ENCODE measurements around the gene SMIM38. TPM values are rescaled to one million over a fixed set of nuclear protein-coding genes. Genes with fewer than 3 reads are reported as not detected.
A peak's percentile ranks its signal among the peaks of the same experiment; 100 is the strongest.

The SMIM38 gene
- total RNA-seq, 3 donors from 2014 or later: 2.2 TPM; not detected in 2

DNA sequence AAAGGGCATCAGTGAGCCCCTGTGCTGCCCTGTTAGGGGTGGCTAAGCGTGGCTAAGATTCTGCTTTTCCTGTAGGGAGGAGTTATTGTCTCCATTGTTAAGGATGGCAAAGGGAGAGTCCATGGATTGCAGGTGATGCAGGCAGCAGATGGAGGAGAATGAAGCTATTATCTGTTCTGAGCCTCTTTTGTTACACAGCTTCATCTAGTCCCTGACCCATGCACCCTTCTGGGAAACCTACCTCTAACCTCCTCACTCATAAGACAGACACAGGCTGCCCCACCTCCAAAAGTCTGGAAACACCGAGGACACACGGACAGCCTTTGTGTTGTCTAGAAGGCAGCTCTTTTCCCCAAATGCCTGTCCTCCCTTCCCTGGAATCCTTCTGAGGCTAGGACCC, 13.7 kb downstream of the SMIM38 start:
- no peak overlapping the region for H3K4me3 ChIP-seq
- intact Hi-C loops (cut with DNase I, micrococcal nuclease): no loop called here
- no peaks in the 10 kb centered on the region for H3K4me1 ChIP-seq (ENCODE audit: low read depth)
- H3K36me3 ChIP-seq (ENCODE audit: low read depth): no peaks in the 10 kb centered on the region
- H3K9me3 ChIP-seq: no peaks in the 10 kb centered on the region
- ATAC-seq: no peak
- TF ChIP-seq CTCF (IDR thresholded peaks at IDR 0.05): no peak
- DNase-seq: no peak

DNA sequence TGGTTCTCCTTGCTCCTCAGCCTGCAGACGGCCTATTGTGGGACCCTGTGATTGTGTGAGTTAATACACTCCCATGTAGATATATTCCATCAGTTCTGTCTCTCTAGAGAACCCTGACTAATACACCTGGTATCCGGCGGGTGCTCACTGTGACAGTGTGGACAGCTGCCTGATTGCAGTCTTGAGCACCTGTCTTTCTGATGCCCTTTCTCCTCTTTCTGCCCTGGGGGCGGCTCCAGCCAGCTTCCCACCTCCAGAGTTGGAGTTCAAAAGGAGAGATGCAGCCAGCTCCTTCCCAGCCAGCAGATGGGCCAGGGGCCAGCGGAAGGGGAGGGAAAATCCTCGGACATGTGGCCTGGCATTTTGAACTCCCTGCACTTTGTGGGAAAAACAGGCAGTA, 15.0 kb downstream of the SMIM38 start:
- H3K36me3 ChIP-seq (ENCODE audit: low read depth): no peaks in the 10 kb centered on the region
- intact Hi-C loops (cut with DNase I, micrococcal nuclease): no loop called here
- no peaks in the 10 kb centered on the region for H3K4me1 ChIP-seq (ENCODE audit: low read depth)
- TF ChIP-seq CTCF (IDR thresholded peaks at IDR 0.05): no peak
- H3K4me3 ChIP-seq: no peak overlapping the region
- H3K9me3 ChIP-seq: no peaks in the 10 kb centered on the region
- no peak for DNase-seq
- no peak for ATAC-seq

DNA sequence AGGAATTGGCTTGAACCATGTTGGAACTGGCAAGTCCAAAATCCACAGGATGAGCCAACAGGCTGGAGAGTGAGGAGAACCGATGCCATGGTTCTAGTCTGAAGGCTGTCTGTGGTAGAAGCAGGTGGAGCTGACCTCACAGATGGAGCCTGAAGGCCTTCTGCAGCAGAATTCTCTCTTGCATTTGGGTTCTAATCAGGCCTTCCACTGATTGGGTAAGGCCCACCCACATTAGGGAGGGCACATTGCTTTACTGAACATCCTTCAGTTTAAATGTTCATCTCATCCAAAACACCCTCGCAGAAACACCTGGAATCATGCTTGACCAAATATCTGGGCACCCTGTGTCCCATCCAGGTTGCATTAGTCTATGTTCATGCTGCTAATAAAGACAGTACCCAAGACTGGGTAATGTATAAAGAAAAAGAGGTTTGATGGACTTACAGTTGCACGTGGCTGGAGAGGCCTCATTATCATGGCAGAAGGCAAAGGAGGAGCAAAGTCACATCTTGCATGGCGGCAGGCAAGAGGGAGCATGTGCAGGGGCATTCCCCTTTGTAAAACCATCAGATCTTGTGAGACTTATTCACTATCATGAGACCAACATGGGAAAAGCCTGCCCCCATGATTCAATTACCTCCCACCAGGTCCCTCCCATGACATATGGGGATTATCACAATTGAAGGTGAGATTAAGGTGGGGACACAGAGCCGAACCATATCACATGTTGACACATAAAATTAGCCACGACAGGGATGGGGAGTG, 15.9 kb downstream of the SMIM38 start:
- Histone ChIP-seq H3K4me1 (ENCODE audit: low read depth) (no peaks in the 10 kb centered on the region), H3K36me3 (ENCODE audit: low read depth) (no peaks in the 10 kb centered on the region), H3K9me3 (no peaks in the 10 kb centered on the region), H3K4me3 (no peak overlapping the region)
- ATAC-seq (no peak), DNase-seq (no peak)
- intact Hi-C loops (cut with DNase I, micrococcal nuclease): no loop called here
- TF ChIP-seq CTCF (IDR thresholded peaks at IDR 0.05): no peak

DNA sequence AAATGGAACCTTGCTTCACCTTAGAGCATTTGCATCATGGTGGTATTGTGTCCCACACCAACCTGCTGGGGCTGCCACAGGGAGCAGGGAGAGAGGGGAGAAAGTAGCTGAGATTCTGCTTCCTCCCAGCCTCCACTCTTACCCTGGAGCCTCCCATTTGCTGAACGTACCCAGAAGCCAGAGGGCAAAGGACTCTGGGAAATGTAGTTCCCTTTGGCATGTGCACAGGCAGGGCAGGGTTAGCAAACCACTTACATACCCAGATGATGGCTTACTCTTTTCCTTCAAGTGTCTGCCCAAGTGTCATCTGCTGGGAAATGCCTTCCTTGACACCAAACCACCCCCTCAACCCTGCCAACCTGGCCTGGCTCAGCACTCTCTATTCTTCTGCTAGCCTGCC, 16.9 kb downstream of the SMIM38 start:
- no peak overlapping the region for H3K4me3 ChIP-seq
- intact Hi-C loops (cut with DNase I, micrococcal nuclease): no loop called here
- H3K4me1 ChIP-seq (ENCODE audit: low read depth): no peaks in the 10 kb centered on the region
- H3K9me3 ChIP-seq: no peaks in the 10 kb centered on the region
- no peak for TF ChIP-seq CTCF (IDR thresholded peaks at IDR 0.05)
- ATAC-seq (peak; percentile 43), DNase-seq (no peak)
- no peaks in the 10 kb centered on the region for H3K36me3 ChIP-seq (ENCODE audit: low read depth)

DNA sequence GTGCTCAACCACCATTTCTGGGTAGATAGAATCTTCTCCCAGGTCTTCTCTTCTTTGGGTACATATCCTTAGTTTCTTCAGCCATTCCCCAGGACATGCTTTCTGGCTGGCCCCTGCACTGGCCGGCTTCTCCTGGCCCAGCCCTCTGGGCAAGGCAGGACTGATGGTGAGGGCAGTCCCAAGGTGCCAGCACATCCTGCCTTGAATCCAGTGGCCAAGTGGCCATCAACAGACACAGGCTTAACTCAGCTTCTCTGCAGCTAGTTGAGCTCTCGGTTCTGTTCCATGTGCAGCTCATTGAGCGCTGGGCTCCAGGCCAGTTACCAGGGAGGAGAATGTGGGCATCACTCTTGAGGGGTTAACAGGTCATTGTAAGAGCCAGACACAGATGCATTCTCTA, 17.6 kb downstream of the SMIM38 start:
- no peak for ATAC-seq
- TF ChIP-seq CTCF (IDR thresholded peaks at IDR 0.05): no peak
- no peak for DNase-seq
- H3K4me1 ChIP-seq (ENCODE audit: low read depth): no peaks in the 10 kb centered on the region
- intact Hi-C loops (cut with DNase I, micrococcal nuclease): no loop called here
- no peak overlapping the region for H3K4me3 ChIP-seq
- no peaks in the 10 kb centered on the region for H3K9me3 ChIP-seq
- H3K36me3 ChIP-seq (ENCODE audit: low read depth): no peaks in the 10 kb centered on the region

Measured in mucosa of descending colon (tissue), 3 donors.